ENCODE results near the gene AJUBA.
"Not testable (repeated sequence)": the region's sequence is repeated elsewhere in the genome, so short reads cannot be mapped to it uniquely, and the experiment has no call there.

Gene AJUBA

GRCh38 chr14:22982477-22983245, at the start of gene AJUBA:
AJUBA (minus strand) TSS chr14:22982551; CDS start chr14:22982266, 285 bp downstream.
- DNase-seq (ENCODE audit: low read depth) = peak; percentile 93

GRCh38 chr14:23030936-23031335, 48.6 kb upstream of the AJUBA start:
- no peak for DNase-seq (ENCODE audit: low read depth)

GRCh38 chr14:23028799-23029198, 46.4 kb upstream of the AJUBA start:
- no peak for DNase-seq (ENCODE audit: low read depth)

GRCh38 chr14:23025151-23025814, 42.9 kb upstream of the AJUBA start:
- DNase-seq (ENCODE audit: low read depth) = peak; percentile 45

- no peak for DNase-seq (ENCODE audit: low read depth)
Observed at GRCh38 chr14:23024612-23025075, 42.3 kb upstream of the AJUBA start.

GRCh38 chr14:23023795-23024152, 41.4 kb upstream of the AJUBA start:
- no peak for DNase-seq (ENCODE audit: low read depth)

- DNase-seq (ENCODE audit: low read depth) = no peak
Observed at GRCh38 chr14:23023022-23023794, 40.9 kb upstream of the AJUBA start.

GRCh38 chr14:23021889-23022442, 39.6 kb upstream of the AJUBA start:
- DNase-seq (ENCODE audit: low read depth) = no peak

GRCh38 chr14:23021434-23021833, 39.1 kb upstream of the AJUBA start:
- no peak for DNase-seq (ENCODE audit: low read depth)

- DNase-seq (ENCODE audit: low read depth) = no peak
Observed at GRCh38 chr14:23020143-23021128, 38.1 kb upstream of the AJUBA start.

GRCh38 chr14:23018107-23018506, 35.8 kb upstream of the AJUBA start:
- no peak for DNase-seq (ENCODE audit: low read depth)

GRCh38 chr14:23017091-23017490, 34.7 kb upstream of the AJUBA start:
- DNase-seq (ENCODE audit: low read depth) = no peak

GRCh38 chr14:23015618-23016017, 33.3 kb upstream of the AJUBA start:
- DNase-seq (ENCODE audit: low read depth) = no peak

- DNase-seq (ENCODE audit: low read depth) = not testable (repeated sequence)
Observed at GRCh38 chr14:23013749-23014054, 31.4 kb upstream of the AJUBA start.

GRCh38 chr14:23013054-23013748, 30.9 kb upstream of the AJUBA start:
- no peak for DNase-seq (ENCODE audit: low read depth)

- peak; percentile 70 for DNase-seq (ENCODE audit: low read depth)
Observed at GRCh38 chr14:23009939-23010726, 27.8 kb upstream of the AJUBA start, which contains the start of gene C14orf93. C14orf93 (minus strand) TSS chr14:23010143; CDS start chr14:22999023, 11,120 bp downstream.

GRCh38 chr14:23009483-23009938, 27.2 kb upstream of the AJUBA start:
- DNase-seq (ENCODE audit: low read depth) = no peak

- DNase-seq (ENCODE audit: low read depth) = peak; percentile 19
Observed at GRCh38 chr14:23008831-23009230, 26.5 kb upstream of the AJUBA start.

- peak; percentile 97 for DNase-seq (ENCODE audit: low read depth)
Observed at GRCh38 chr14:23006544-23007419, 24.4 kb upstream of the AJUBA start.
